PC-3 (cell line): ENCODE results near the gene CYS1. TPM values are rescaled to one million over a fixed set of nuclear protein-coding genes. Genes with fewer than 3 reads are reported as not detected.

ENCODE experiments used
- ATAC-seq: fragments of 200-7000 bp; cut with Tn5 transposase; 2 replicates; pipeline ENCODE4 v1.9.1; 2020; ENCODE audit warnings: mild to moderate bottlenecking, moderate library complexity
- BruUV-seq: library from RNA; stranded (reverse); fragments of 400-500 nt; replicated peaks from 2 replicates; lab custom pipeline; 2021; lab: Mats Ljungman, UMichigan
- CTCF ChIA-PET: fragments of 300-600 bp; sonication (Branson Sonifier 250); formaldehyde crosslinking; loops from one replicate; lab custom pipeline; 2022; ENCODE audit warnings: antibody characterized with exemption; lab: Charles Lee
- POLR2A ChIA-PET: fragments of 300-600 bp; sonication (Branson Sonifier 250); formaldehyde crosslinking; loops from one replicate; lab custom pipeline; 2022; ENCODE audit warnings: antibody characterized with exemption; ENCODE audit not compliant: unreplicated experiment; lab: Charles Lee
- DNase-seq: peaks from one replicate; pipeline ENCODE4 v3.0.0-alpha.2; 2015
- H2AFZ ChIP-seq: fragments of 300-600 bp; sonication (generic); 2 replicates; pipeline ENCODE4 v1.6.0; 2016; ENCODE audit warnings: antibody characterized with exemption, low read length
- H3F3A ChIP-seq: fragments of 300-600 bp; sonication (generic); one replicate; pipeline ENCODE4 v1.6.0; 2017; ENCODE audit warnings: antibody characterized with exemption, low read length, control low read depth, mild to moderate bottlenecking; ENCODE audit not compliant: unreplicated experiment
- H3K27ac ChIP-seq: fragments of 300-600 bp; sonication (generic); 2 replicates; pipeline ENCODE4 v1.5.1; 2016; ENCODE audit warnings: mild to moderate bottlenecking, low read length
- H3K27me3 ChIP-seq: fragments of 300-600 bp; sonication (generic); 2 replicates; pipeline ENCODE4 v1.6.1; 2016; ENCODE audit warnings: low read length, mixed read lengths
- H3K36me3 ChIP-seq: fragments of 300-600 bp; sonication (generic); 2 replicates; pipeline ENCODE4 v1.6.1; 2016; ENCODE audit warnings: low read depth, mixed run types, low read length, mixed read lengths
- H3K4me1 ChIP-seq: fragments of 300-600 bp; sonication (generic); 2 replicates; pipeline ENCODE4 v1.5.1; 2016; ENCODE audit warnings: low read length; ENCODE audit not compliant: insufficient read depth
- H3K4me2 ChIP-seq: fragments of 300-600 bp; sonication (generic); 2 replicates; pipeline ENCODE4 v1.6.0; 2016; ENCODE audit warnings: low read length
- H3K4me3 ChIP-seq: fragments of 300-600 bp; sonication (generic); 2 replicates; pipeline ENCODE4 v1.5.1; 2016; ENCODE audit warnings: mild to moderate bottlenecking, low read length, mixed read lengths
- H3K79me2 ChIP-seq: fragments of 300-600 bp; sonication (generic); 2 replicates; pipeline ENCODE4 v1.6.1; 2017; ENCODE audit warnings: low read length, mixed read lengths
- H3K9ac ChIP-seq: fragments of 300-600 bp; sonication (generic); 2 replicates; pipeline ENCODE4 v1.6.0; 2016; ENCODE audit warnings: mild to moderate bottlenecking, low read length
- H3K9me2 ChIP-seq: fragments of 300-600 bp; sonication (generic); replicated peaks from 2 replicates; pipeline ENCODE4 v1.6.1; 2016; ENCODE audit warnings: mixed run types, low read length, mixed read lengths
- H3K9me3 ChIP-seq: fragments of 300-600 bp; sonication (generic); 2 replicates; pipeline ENCODE4 v1.6.1; 2016; ENCODE audit warnings: low read length, mixed read lengths
- H4K20me1 ChIP-seq: fragments of 300-600 bp; sonication (generic); 2 replicates; pipeline ENCODE4 v1.6.1; 2016; ENCODE audit warnings: low read length, mixed read lengths
- CTCF ChIP-seq: fragments of 300-600 bp; sonication (generic); conservative IDR thresholded peaks from 2 replicates; pipeline ENCODE4 v1.5.1; 2017; ENCODE audit warnings: antibody characterized with exemption, low read depth, mild to moderate bottlenecking, low read length
- EZH2 ChIP-seq: fragments of 300-600 bp; sonication (generic); IDR thresholded peaks from one replicate; pipeline ENCODE4 v1.6.1; 2017; ENCODE audit warnings: antibody characterized with exemption, mild to moderate bottlenecking, low read length; ENCODE audit not compliant: unreplicated experiment
- EZH2phosphoT487 ChIP-seq: fragments of 300-600 bp; sonication (generic); IDR thresholded peaks from 2 replicates; pipeline ENCODE4 v1.6.1; 2018; ENCODE audit warnings: mild to moderate bottlenecking, antibody characterized with exemption, low read length, borderline replicate concordance
- intact Hi-C: fragments of 100-400 bp; cut with micrococcal nuclease; formaldehyde crosslinking; loops from 2 replicates; pipeline ENCODE4 v1.9.0; 2023
- total RNA-seq: library from RNA; depleted of rRNA; stranded (reverse); fragments of >200 nt; gene quantifications from 2 replicates; pipeline ENCODE4 v1.2.3, GENCODE V29; 2014

Gene CYS1
- total RNA-seq, 1 experiment from 2014 or later: 0.15 TPM

DNA sequence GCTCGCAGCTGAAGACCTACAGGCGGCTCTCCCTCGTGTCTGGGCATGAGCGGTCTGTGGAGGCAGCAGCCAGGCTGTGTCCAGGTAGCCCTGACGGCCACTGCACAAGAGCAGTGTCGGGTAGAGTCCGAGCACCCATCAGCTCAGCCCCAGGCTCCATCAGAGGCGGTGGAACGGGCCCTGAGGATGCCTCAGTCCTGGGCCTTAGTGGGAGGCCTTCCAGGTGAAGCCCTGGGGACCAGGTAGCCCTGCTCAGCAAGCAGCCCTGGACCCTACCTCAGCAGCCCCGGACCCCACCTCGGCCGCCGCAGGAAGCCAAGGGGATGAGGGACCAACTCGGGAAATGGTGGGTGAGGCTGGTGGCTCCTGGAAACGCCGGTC, 58.2 kb downstream of the CYS1 start:
- H2AFZ ChIP-seq: no peak overlapping the region
- POLR2A ChIA-PET: no interaction called here
- CTCF ChIA-PET: interaction anchor here (1.5 kb wide), 1 partner anchor 38 kb away, joined by 11 read pairs; no protein-coding TSS in a partner anchor

GRCh38 chr2:10019602-10020400, 60.4 kb downstream of the CYS1 start:
- Histone ChIP-seq H3K4me1 (no peaks in the 10 kb centered on the region), H4K20me1 (no peaks in the 10 kb centered on the region), H2AFZ (no peak overlapping the region), H3K27ac (no peak overlapping the region), H3K9me3 (no peaks in the 10 kb centered on the region), H3K9ac (no peak overlapping the region), H3K36me3 (no peaks in the 10 kb centered on the region), H3K79me2 (no peaks in the 10 kb centered on the region), H3K9me2 (no peaks in the 10 kb centered on the region), H3K4me2 (no peak overlapping the region), H3F3A (no peaks in the 10 kb centered on the region), H3K27me3 (no peaks in the 10 kb centered on the region), H3K4me3 (no peak overlapping the region)
- no peak for TF ChIP-seq EZH2
- TF ChIP-seq EZH2phosphoT487: no peak
- TF ChIP-seq CTCF: no peak
- BruUV-seq: no TSS peak
- CTCF ChIA-PET: no interaction called here
- no peak for ATAC-seq
- POLR2A ChIA-PET: no interaction called here
- no peak for DNase-seq
- intact Hi-C loops: no loop called here

More for the DNA sequence above, 58.2 kb downstream of the CYS1 start:
- no peak overlapping the region for H3K9ac ChIP-seq
- H3K9me2 ChIP-seq: no peaks in the 10 kb centered on the region
- TF ChIP-seq EZH2: no peak
- TF ChIP-seq CTCF: no peak
- no peak for TF ChIP-seq EZH2phosphoT487
- no peak overlapping the region for H3K27ac ChIP-seq
- ATAC-seq (no peak), DNase-seq (no peak)
- H3K4me1 ChIP-seq: no peaks in the 10 kb centered on the region
- no peaks in the 10 kb centered on the region for H3K27me3 ChIP-seq
- no peaks in the 10 kb centered on the region for H3K79me2 ChIP-seq
- H4K20me1 ChIP-seq: no peaks in the 10 kb centered on the region
- H3K4me3 ChIP-seq: no peak overlapping the region
- no peaks in the 10 kb centered on the region for H3K9me3 ChIP-seq
- no peaks in the 10 kb centered on the region for H3F3A ChIP-seq
- no peaks in the 10 kb centered on the region for H3K36me3 ChIP-seq
- H3K4me2 ChIP-seq: no peak overlapping the region
- BruUV-seq: no TSS peak
- intact Hi-C loops: no loop called here

GRCh38 chr2:10019174-10019573, 61.0 kb downstream of the CYS1 start:
- BruUV-seq: no TSS peak
- Histone ChIP-seq H3K9me2 (no peaks in the 10 kb centered on the region), H3K79me2 (no peaks in the 10 kb centered on the region), H3K9ac (no peak overlapping the region), H3K4me1 (no peaks in the 10 kb centered on the region), H3K9me3 (no peaks in the 10 kb centered on the region), H3K4me2 (no peak overlapping the region), H3K4me3 (no peak overlapping the region), H3F3A (no peaks in the 10 kb centered on the region), H3K36me3 (no peaks in the 10 kb centered on the region), H3K27ac (no peak overlapping the region), H4K20me1 (no peaks in the 10 kb centered on the region), H2AFZ (no peak overlapping the region), H3K27me3 (no peaks in the 10 kb centered on the region)
- DNase-seq: no peak
- ATAC-seq: no peak
- TF ChIP-seq CTCF: no peak
- no peak for TF ChIP-seq EZH2
- no peak for TF ChIP-seq EZH2phosphoT487
- ChIA-PET CTCF (no interaction called here), POLR2A (no interaction called here)
- intact Hi-C loops: no loop called here
